Mesothelial cell of epicardium (in vitro differentiated cells): Measurements from ENCODE around the gene SCD5. TPM values are rescaled to one million over a fixed set of nuclear protein-coding genes. Genes with fewer than 3 reads are reported as not detected.

Source experiments
- DNase-seq, 2 experiments: peaks; one replicate each; pipeline ENCODE4 v3.0.0; 2021; ENCODE audit warnings: low spot score in 2 of 2; ENCODE audit not compliant: unreplicated experiment in 2 of 2
- H3K27ac Mint-ChIP-seq: 2 replicates; pipeline ENCODE4 v1.8.0; 2021; ENCODE audit warnings: mixed read lengths
- H3K27me3 Mint-ChIP-seq: 2 replicates; pipeline ENCODE4 v1.8.0; 2021; ENCODE audit warnings: low read depth, mixed read lengths
- H3K36me3 Mint-ChIP-seq: 2 replicates; pipeline ENCODE4 v1.8.0; 2021; ENCODE audit warnings: mixed read lengths
- H3K4me1 Mint-ChIP-seq: 2 replicates; pipeline ENCODE4 v1.8.0; 2021; ENCODE audit warnings: mixed read lengths
- H3K4me3 Mint-ChIP-seq: 2 replicates; pipeline ENCODE4 v1.8.0; 2021; ENCODE audit warnings: mild to moderate bottlenecking, moderate library complexity, mixed read lengths
- H3K9me3 Mint-ChIP-seq: 2 replicates; pipeline ENCODE4 v1.8.0; 2021; ENCODE audit warnings: mixed read lengths
- CTCF ChIP-seq: fragments of 200-600 bp; sonication (generic); IDR thresholded peaks from one replicate; pipeline ENCODE4 v1.5.0; 2021; ENCODE audit warnings: antibody characterized with exemption; ENCODE audit not compliant: unreplicated experiment
- total RNA-seq: library from RNA; stranded (reverse); gene quantifications from 3 replicates; pipeline ENCODE4 v1.2.1, GENCODE V29; 2021

Gene SCD5
- total RNA-seq, 1 donor from 2014 or later, result 27.2 TPM

DNA sequence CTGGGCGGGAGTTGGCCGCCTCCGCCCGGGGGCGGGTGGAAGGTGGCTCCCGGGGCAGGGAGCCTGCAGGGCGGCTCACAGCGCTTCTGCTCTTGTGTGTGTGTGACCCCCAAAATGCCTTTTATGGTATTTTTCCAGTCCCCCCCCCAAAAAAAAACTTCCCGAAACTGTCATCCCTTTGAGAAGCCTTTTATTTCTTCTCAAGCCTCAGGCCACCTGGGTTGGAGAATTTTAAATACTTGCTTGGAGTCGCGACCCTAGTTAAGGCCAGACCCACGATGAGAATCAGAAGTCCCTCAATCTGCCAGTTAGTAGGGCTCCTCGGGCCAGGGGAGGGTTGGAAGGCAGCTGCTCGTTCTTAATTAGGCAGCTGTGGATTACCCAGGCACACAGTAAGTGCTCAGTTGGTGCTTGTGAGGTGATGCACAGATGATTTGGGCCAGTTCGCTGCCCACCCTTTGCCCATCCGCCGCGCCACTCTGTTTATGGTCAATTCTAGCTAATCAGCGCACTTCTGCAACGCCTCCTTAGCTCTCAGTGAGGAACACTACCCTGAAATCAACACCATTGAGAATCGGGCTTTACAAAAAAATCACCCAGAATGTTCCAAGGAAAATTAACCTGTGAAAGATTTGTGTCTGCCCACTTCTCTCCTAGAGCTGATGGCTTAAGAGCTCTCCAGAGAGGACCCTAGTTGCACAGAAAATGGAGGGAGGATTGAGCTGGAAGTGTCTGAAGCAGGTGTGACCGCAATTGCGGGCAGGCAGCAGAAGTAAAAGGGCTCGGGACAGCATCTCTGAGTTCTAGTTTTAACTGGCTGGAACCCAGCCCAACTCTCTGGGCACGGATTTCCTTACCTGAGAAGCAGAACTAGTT lies 648 bp upstream of the SCD5 start:
- Mint-ChIP-seq H3K27ac (no peak overlapping the region), H3K27me3 (peaks cover 52% of the 10 kb centered on the region), H3K4me3 (peak overlapping the region; percentile 79), H3K4me1 (peaks cover 17% of the 10 kb centered on the region), H3K36me3 (peaks cover 3% of the 10 kb centered on the region), H3K9me3 (no peaks in the 10 kb centered on the region)
- TF ChIP-seq CTCF, result no peak
- no peak for DNase-seq

- peak in 1 of 2 experiments; percentile 62 for DNase-seq
- H3K36me3 Mint-ChIP-seq, result peaks cover 3% of the 10 kb centered on the region
- peaks cover 52% of the 10 kb centered on the region for H3K27me3 Mint-ChIP-seq
- no peak for TF ChIP-seq CTCF
- H3K27ac Mint-ChIP-seq, result no peak overlapping the region
- H3K4me1 Mint-ChIP-seq, result peaks cover 17% of the 10 kb centered on the region
- H3K4me3 Mint-ChIP-seq, result peak overlapping the region; percentile 86
- no peaks in the 10 kb centered on the region for H3K9me3 Mint-ChIP-seq
These were observed 1.0 kb downstream of the SCD5 start for GRCh38 chr4:82797405-82798111.

DNA sequence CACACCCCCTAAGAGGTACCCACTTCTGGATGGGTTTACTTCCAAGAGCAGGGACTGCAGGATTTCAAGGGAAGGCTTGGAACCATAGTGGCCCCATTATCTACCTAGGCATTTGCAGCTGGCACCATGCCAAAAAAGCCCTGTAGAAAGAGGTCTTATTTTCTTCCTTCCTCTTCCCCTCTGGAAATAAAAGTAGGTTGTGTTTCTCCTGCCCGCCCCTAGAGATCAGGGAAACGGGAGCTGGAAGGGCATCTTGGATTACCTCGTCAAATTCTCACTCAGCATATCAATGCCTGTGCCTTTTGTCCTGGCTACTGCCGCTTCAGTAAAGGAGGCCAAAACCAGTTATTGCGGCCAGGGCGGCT lies 1.6 kb downstream of the SCD5 start:
- DNase-seq, result no peak
- peak overlapping the region; percentile 86 for H3K4me3 Mint-ChIP-seq
- H3K27ac Mint-ChIP-seq, result no peak overlapping the region

GRCh38 chr4:82792912-82793649 lies 5.5 kb downstream of the SCD5 start:
- no peak for DNase-seq
- H3K27ac Mint-ChIP-seq, result no peak overlapping the region
- no peak for TF ChIP-seq CTCF
- H3K9me3 Mint-ChIP-seq, result no peaks in the 10 kb centered on the region
- no peak overlapping the region for H3K4me3 Mint-ChIP-seq
- peaks cover 13% of the 10 kb centered on the region for H3K4me1 Mint-ChIP-seq
- peaks cover 26% of the 10 kb centered on the region for H3K27me3 Mint-ChIP-seq
- peaks cover 3% of the 10 kb centered on the region for H3K36me3 Mint-ChIP-seq

More for the DNA sequence above, 1.6 kb downstream of the SCD5 start:
- peaks cover 17% of the 10 kb centered on the region for H3K4me1 Mint-ChIP-seq
- peaks cover 3% of the 10 kb centered on the region for H3K36me3 Mint-ChIP-seq
- no peaks in the 10 kb centered on the region for H3K9me3 Mint-ChIP-seq
- H3K27me3 Mint-ChIP-seq, result peaks cover 50% of the 10 kb centered on the region
- TF ChIP-seq CTCF, result no peak

DNA sequence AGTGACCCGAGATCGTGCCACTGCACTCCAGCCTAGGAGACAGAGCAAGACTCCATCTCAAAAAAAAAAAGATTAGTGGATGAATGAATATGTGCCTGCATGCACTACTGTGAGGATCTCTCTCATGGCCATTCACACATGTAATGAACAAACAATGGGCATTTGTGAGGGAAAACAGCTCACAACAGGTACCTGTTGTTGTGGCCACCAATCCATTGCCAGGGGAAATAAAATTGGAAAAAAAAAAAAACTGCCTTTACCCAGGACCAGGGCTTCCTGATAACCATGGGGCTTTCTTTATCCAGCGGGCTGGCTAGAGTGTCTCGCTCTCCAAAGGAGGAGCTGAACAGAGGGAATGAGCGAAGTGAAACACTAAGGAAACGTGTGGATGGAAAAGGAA lies 7.4 kb downstream of the SCD5 start:
- Mint-ChIP-seq H3K27ac (no peak overlapping the region), H3K27me3 (peaks cover 13% of the 10 kb centered on the region), H3K4me1 (peaks cover 4% of the 10 kb centered on the region), H3K9me3 (no peaks in the 10 kb centered on the region), H3K36me3 (peaks cover 3% of the 10 kb centered on the region), H3K4me3 (no peak overlapping the region)
- no peak for DNase-seq
- no peak for TF ChIP-seq CTCF
